Ectodermal cell (in vitro differentiated cells): ENCODE measurements around the gene HIVEP3.

Source experiments
- H3K27ac ChIP-seq: 2 replicates; pipeline ENCODE4 v1.7.0; 2013; ENCODE audit warnings: mild to moderate bottlenecking, low read depth, low read length; ENCODE audit not compliant: insufficient read depth, poor library complexity, severe bottlenecking
- H3K27me3 ChIP-seq: 2 replicates; pipeline ENCODE4 v1.7.0; 2013; ENCODE audit warnings: mild to moderate bottlenecking, low read length; ENCODE audit not compliant: insufficient read depth, control insufficient read depth, poor library complexity, severe bottlenecking
- H3K36me3 ChIP-seq: one replicate; pipeline ENCODE4 v1.7.0; 2013; ENCODE audit warnings: low read length; ENCODE audit not compliant: control insufficient read depth, insufficient read depth
- H3K4me1 ChIP-seq: one replicate; pipeline ENCODE4 v1.7.0; 2013; ENCODE audit warnings: low read length; ENCODE audit not compliant: control insufficient read depth, insufficient read depth
- H3K4me3 ChIP-seq: 2 replicates; pipeline ENCODE4 v1.7.0; 2013; ENCODE audit warnings: low read depth, low read length, control low read depth; ENCODE audit not compliant: insufficient read depth
- H3K9me3 ChIP-seq: 2 replicates; pipeline ENCODE4 v1.7.0; 2013; ENCODE audit warnings: mild to moderate bottlenecking, low read length, moderate library complexity; ENCODE audit not compliant: control insufficient read depth
- WGBS, 2 experiments: methylation state at CpG; one replicate each; pipeline ENCODE4 v1.1.7; 2013; ENCODE audit warnings: missing lambda C conversion rate in 2 of 2; 5-methylcytosine and 5-hydroxymethylcytosine counted together

The HIVEP3 gene

GRCh38 chr1:41719128-41719527 is 199.6 kb downstream of the HIVEP3 start:
- Histone ChIP-seq H3K27ac (no peak overlapping the region), H3K9me3 (no peaks in the 10 kb centered on the region), H3K4me1 (peaks cover under 1% of the 10 kb centered on the region), H3K4me3 (no peak overlapping the region), H3K27me3 (no peaks in the 10 kb centered on the region), H3K36me3 (no peaks in the 10 kb centered on the region)
- 80 to 87% methylated on average over 1 of the region's 1 CpG for WGBS, 2 experiments

- Histone ChIP-seq H3K4me3 (no peak overlapping the region), H3K27ac (no peak overlapping the region), H3K27me3 (no peaks in the 10 kb centered on the region), H3K36me3 (no peaks in the 10 kb centered on the region), H3K9me3 (no peaks in the 10 kb centered on the region), H3K4me1 (peaks cover 7% of the 10 kb centered on the region)
- 88 to 93% methylated on average over 7 of the region's 7 CpGs for WGBS, 2 experiments
Observed at GRCh38 chr1:41718497-41718896, 200.2 kb downstream of the HIVEP3 start.

- Histone ChIP-seq H3K4me3 (no peak overlapping the region), H3K36me3 (no peaks in the 10 kb centered on the region), H3K27ac (no peak overlapping the region), H3K4me1 (peaks cover 7% of the 10 kb centered on the region), H3K9me3 (no peaks in the 10 kb centered on the region), H3K27me3 (no peaks in the 10 kb centered on the region)
- 78 to 80% methylated on average over 12 of the region's 12 CpGs for WGBS, 2 experiments
Observed at GRCh38 chr1:41716188-41717130, 202.3 kb downstream of the HIVEP3 start.

GRCh38 chr1:41715441-41716095 is 203.2 kb downstream of the HIVEP3 start:
- no peak overlapping the region for H3K4me3 ChIP-seq
- 92 to 94% methylated on average over 8 of the region's 8 CpGs for WGBS, 2 experiments
- peaks cover 7% of the 10 kb centered on the region for H3K4me1 ChIP-seq
- H3K9me3 ChIP-seq = no peaks in the 10 kb centered on the region
- H3K27ac ChIP-seq = no peak overlapping the region
- no peaks in the 10 kb centered on the region for H3K27me3 ChIP-seq
- no peaks in the 10 kb centered on the region for H3K36me3 ChIP-seq

- Histone ChIP-seq H3K4me3 (no peak overlapping the region), H3K9me3 (no peaks in the 10 kb centered on the region), H3K27ac (no peak overlapping the region), H3K36me3 (no peaks in the 10 kb centered on the region), H3K27me3 (no peaks in the 10 kb centered on the region), H3K4me1 (peaks cover 7% of the 10 kb centered on the region)
- WGBS, 2 experiments = 90 to 94% methylated on average over 9 of the region's 9 CpGs
Observed at GRCh38 chr1:41714638-41715389, 203.9 kb downstream of the HIVEP3 start.

- H3K27me3 ChIP-seq = no peaks in the 10 kb centered on the region
- H3K4me1 ChIP-seq = peaks cover 7% of the 10 kb centered on the region
- H3K27ac ChIP-seq = no peak overlapping the region
- no peaks in the 10 kb centered on the region for H3K9me3 ChIP-seq
- WGBS, 2 experiments = 71 to 74% methylated on average over 6 of the region's 6 CpGs
- no peak overlapping the region for H3K4me3 ChIP-seq
- H3K36me3 ChIP-seq = no peaks in the 10 kb centered on the region
Observed at GRCh38 chr1:41713557-41714327, 205.0 kb downstream of the HIVEP3 start.

GRCh38 chr1:41713141-41713540 is 205.6 kb downstream of the HIVEP3 start:
- no peak overlapping the region for H3K27ac ChIP-seq

GRCh38 chr1:41712695-41713094 is 206.0 kb downstream of the HIVEP3 start:
- 72 to 80% methylated on average over 5 of the region's 5 CpGs for WGBS, 2 experiments
- Histone ChIP-seq H3K27me3 (no peaks in the 10 kb centered on the region), H3K4me3 (no peak overlapping the region), H3K36me3 (no peaks in the 10 kb centered on the region), H3K27ac (no peak overlapping the region), H3K4me1 (peaks cover 7% of the 10 kb centered on the region), H3K9me3 (no peaks in the 10 kb centered on the region)

More at GRCh38 chr1:41713141-41713540, 205.6 kb downstream of the HIVEP3 start:
- Histone ChIP-seq H3K27me3 (no peaks in the 10 kb centered on the region), H3K9me3 (no peaks in the 10 kb centered on the region), H3K4me3 (no peak overlapping the region), H3K36me3 (no peaks in the 10 kb centered on the region), H3K4me1 (peaks cover 7% of the 10 kb centered on the region)
- WGBS, 2 experiments = 76 to 83% methylated on average over 5 of the region's 5 CpGs

- Histone ChIP-seq H3K27me3 (no peaks in the 10 kb centered on the region), H3K4me1 (peaks cover 7% of the 10 kb centered on the region), H3K27ac (no peak overlapping the region), H3K9me3 (no peaks in the 10 kb centered on the region), H3K36me3 (no peaks in the 10 kb centered on the region), H3K4me3 (no peak overlapping the region)
- 92 to 97% methylated on average over 12 of the region's 12 CpGs for WGBS, 2 experiments
Observed at GRCh38 chr1:41712081-41712480, 206.6 kb downstream of the HIVEP3 start.
